Measurements from ENCODE around the gene NFE2L2. TPM values are rescaled to one million over a fixed set of nuclear protein-coding genes. Genes with fewer than 3 reads are reported as not detected.

The NFE2L2 gene
- total RNA-seq, 2 experiments from 2014 or later = 26.2 to 58.6 TPM

- H2AFZ ChIP-seq (ENCODE audit: low read length) = no peak overlapping the region
- no peaks in the 10 kb centered on the region for H3K79me2 ChIP-seq (ENCODE audit: insufficient read depth, low read depth, low read length)
- H4K20me1 ChIP-seq (ENCODE audit: insufficient read depth, low read length) = no peaks in the 10 kb centered on the region
- no peaks in the 10 kb centered on the region for H3K36me3 ChIP-seq (ENCODE audit: insufficient read depth, low read length)
- no peaks in the 10 kb centered on the region for H3K9me3 ChIP-seq (ENCODE audit: low read length)
- no peaks in the 10 kb centered on the region for H3K9me2 ChIP-seq (ENCODE audit: insufficient read depth, low read length)
- no peak for TF ChIP-seq CTCF (conservative IDR thresholded peaks at IDR 0.05; ENCODE audit: low read length)
- TF ChIP-seq EZH2phosphoT487 (IDR thresholded peaks at IDR 0.05; ENCODE audit: borderline replicate concordance, low read depth, low read length) = no peak
- CTCF ChIA-PET (ENCODE audit: unreplicated experiment) = interaction anchor here (1.2 kb wide), 1 partner anchor 118 kb away, joined by 4 read pairs; no protein-coding TSS in a partner anchor
- no peaks in the 10 kb centered on the region for H3K4me1 ChIP-seq (ENCODE audit: insufficient read depth, low read length, poor library complexity, severe bottlenecking)
- H3K4me3 ChIP-seq (ENCODE audit: low read depth, low read length, poor library complexity, severe bottlenecking) = no peak overlapping the region
- no TSS peak for BruUV-seq (replicated peaks)
- intact Hi-C loops (cut with micrococcal nuclease; ENCODE audit: unreplicated experiment) = no loop called here
- no peak overlapping the region for H3K27ac ChIP-seq (ENCODE audit: low read depth, low read length, poor library complexity, severe bottlenecking)
- no peak overlapping the region for H3K4me2 ChIP-seq (ENCODE audit: low read length)
- DNase-seq (ENCODE audit: low spot score) = no peak
- POLR2A ChIA-PET = interaction anchor here (0.6 to 3.0 kb wide), 10 partner anchors 9 to 970 kb away, joined by 3 to 7 read pairs (median 4); no protein-coding TSS in a partner anchor
Observed at GRCh38 chr2:177282787-177283572, 18.5 kb upstream of the NFE2L2 start.

GRCh38 chr2:177282181-177282641 is 17.7 kb upstream of the NFE2L2 start:
- no peak for DNase-seq (ENCODE audit: low spot score)
- H2AFZ ChIP-seq (ENCODE audit: low read length) = no peak overlapping the region
- H3K79me2 ChIP-seq (ENCODE audit: insufficient read depth, low read depth, low read length) = no peaks in the 10 kb centered on the region
- no peak overlapping the region for H3K4me3 ChIP-seq (ENCODE audit: low read depth, low read length, poor library complexity, severe bottlenecking)
- no TSS peak for BruUV-seq (replicated peaks)
- H3K4me1 ChIP-seq (ENCODE audit: insufficient read depth, low read length, poor library complexity, severe bottlenecking) = no peaks in the 10 kb centered on the region
- no peaks in the 10 kb centered on the region for H4K20me1 ChIP-seq (ENCODE audit: insufficient read depth, low read length)
- H3K9me3 ChIP-seq (ENCODE audit: low read length) = no peaks in the 10 kb centered on the region
- H3K4me2 ChIP-seq (ENCODE audit: low read length) = no peak overlapping the region
- no peaks in the 10 kb centered on the region for H3K9me2 ChIP-seq (ENCODE audit: insufficient read depth, low read length)
- ChIA-PET CTCF (ENCODE audit: unreplicated experiment) (interaction anchor here (1.2 kb wide), 1 partner anchor 117 kb away, joined by 4 read pairs; no protein-coding TSS in a partner anchor), POLR2A (interaction anchor here (1.0 to 3.0 kb wide), 7 partner anchors 10 to 185 kb away, joined by 3 to 7 read pairs (median 5); no protein-coding TSS in a partner anchor)
- no peak overlapping the region for H3K27ac ChIP-seq (ENCODE audit: low read depth, low read length, poor library complexity, severe bottlenecking)
- TF ChIP-seq EZH2phosphoT487 (IDR thresholded peaks at IDR 0.05; ENCODE audit: borderline replicate concordance, low read depth, low read length) = no peak
- no peak for TF ChIP-seq CTCF (conservative IDR thresholded peaks at IDR 0.05; ENCODE audit: low read length)
- no peaks in the 10 kb centered on the region for H3K36me3 ChIP-seq (ENCODE audit: insufficient read depth, low read length)
- intact Hi-C loops (cut with micrococcal nuclease; ENCODE audit: unreplicated experiment) = no loop called here
